HCT116 (cell line): ENCODE results near the gene ACOX3. TPM values are rescaled to one million over a fixed set of nuclear protein-coding genes. Genes with fewer than 3 reads are reported as not detected.

Experiments used
- ATAC-seq: fragments of 200-7000 bp; cut with Tn5 transposase; 2 replicates; pipeline ENCODE4 v1.9.1; 2020; ENCODE audit warnings: mild to moderate bottlenecking, moderate library complexity
- BruUV-seq: library from RNA; stranded (reverse); fragments of 400-500 nt; replicated peaks from 2 replicates; lab custom pipeline; 2021; lab: Mats Ljungman, UMichigan
- CTCF ChIA-PET: fragments of 300-600 bp; sonication (Branson Sonifier 250); formaldehyde crosslinking; loops from one replicate; lab custom pipeline; 2021; ENCODE audit warnings: antibody characterized with exemption; lab: Charles Lee
- POLR2A ChIA-PET: fragments of 300-600, 350-600 bp; sonication (Branson Sonifier 250); formaldehyde crosslinking; loops from one replicate; lab custom pipeline; 2021; ENCODE audit warnings: antibody characterized with exemption; lab: Charles Lee
- RAD21 ChIA-PET, 2 experiments: fragments of 300-600 bp; sonication (Branson Sonifier 250); formaldehyde crosslinking; loops; one replicate each; lab custom pipeline; 2023; ENCODE audit warnings: low total read pairs in 2 of 2; ENCODE audit not compliant: uncharacterized antibody in 2 of 2, unreplicated experiment in 2 of 2, low non-redundant PET in 1 of 2; lab: Charles Lee
- DNase-seq: peaks from one replicate; pipeline ENCODE4 v3.0.0-alpha.2; 2010; ENCODE audit warnings: low read depth, low spot score
- H2AFZ ChIP-seq: fragments of 200-600 bp; shearing (Covaris generic), sonication (generic); 2 replicates; pipeline ENCODE4 v1.6.1; 2017; ENCODE audit warnings: low read depth, mixed run types, mixed read lengths, antibody characterized with exemption, low read length; ENCODE audit not compliant: poor library complexity, severe bottlenecking
- H3K27ac ChIP-seq: 2 replicates; pipeline ENCODE4 v1.5.1; 2012; ENCODE audit warnings: low read depth, low read length
- H3K27me3 ChIP-seq: fragments of 200-600 bp; sonication (generic); 2 replicates; pipeline ENCODE4 v1.6.1; 2016; ENCODE audit warnings: mixed run types, low read length, mixed read lengths; ENCODE audit not compliant: insufficient read depth
- H3K36me3 ChIP-seq, 2 experiments: fragments of 200-500 bp in 1 of 2; fragments of 200-600 bp in 1 of 2; sonication (Bioruptor generic) in 1 of 2; sonication (generic) in 1 of 2; 2 replicates each; pipeline versions ENCODE4 v1.5.1 to v1.6.1; 2014 to 2016; ENCODE audit warnings: low read length in 2 of 2, inconsistent platforms in 1 of 2, mixed read lengths in 1 of 2, mixed run types in 1 of 2; ENCODE audit not compliant: insufficient read depth in 2 of 2, control insufficient read depth in 1 of 2
- H3K4me1 ChIP-seq, 2 experiments: fragments of 200-600 bp in 1 of 2; sonication (generic) in 1 of 2; 2 replicates each; pipeline versions ENCODE4 v1.5.1 to v1.6.1; 2012 to 2017; ENCODE audit warnings: low read length in 2 of 2, inconsistent platforms in 1 of 2, mild to moderate bottlenecking in 1 of 2, mixed read lengths in 1 of 2, mixed run types in 1 of 2, moderate library complexity in 1 of 2; ENCODE audit not compliant: insufficient read depth in 2 of 2, control insufficient read depth in 1 of 2
- H3K4me2 ChIP-seq: fragments of 200-600 bp; sonication (generic); 2 replicates; pipeline ENCODE4 v1.6.1; 2017; ENCODE audit warnings: mixed run types, low read length, mixed read lengths
- H3K4me3 ChIP-seq, 2 experiments: fragments of 200-600 bp in 1 of 2; sonication (generic) in 1 of 2; replicated peaks in 1 of 2; 2 replicates each; pipeline ENCODE4 v1.5.1; 2011 to 2016; ENCODE audit warnings: low read length in 2 of 2, control low read depth in 1 of 2, low read depth in 1 of 2, mild to moderate bottlenecking in 1 of 2, mixed read lengths in 1 of 2, mixed run types in 1 of 2
- H3K79me2 ChIP-seq: fragments of 200-600 bp; sonication (generic); 2 replicates; pipeline ENCODE4 v1.6.1; 2017; ENCODE audit warnings: mild to moderate bottlenecking, mixed run types, low read length, moderate library complexity, mixed read lengths; ENCODE audit not compliant: insufficient read depth
- H3K9ac ChIP-seq: fragments of 200-600 bp; sonication (generic); 2 replicates; pipeline ENCODE4 v1.6.1; 2016; ENCODE audit warnings: low read length, mixed read lengths
- H3K9me2 ChIP-seq: fragments of 200-600 bp; sonication (generic), shearing (Covaris generic); 2 replicates; pipeline ENCODE4 v1.6.1; 2017; ENCODE audit warnings: mixed run types, mild to moderate bottlenecking, moderate library complexity; ENCODE audit not compliant: insufficient read depth
- H3K9me3 ChIP-seq, 2 experiments: fragments of 200-500 bp in 1 of 2; fragments of 200-600 bp in 1 of 2; sonication (Bioruptor generic) in 1 of 2; sonication (generic) in 1 of 2; 2 replicates each; pipeline ENCODE4 v1.6.1; 2014 to 2017; ENCODE audit warnings: low read length in 2 of 2, mixed read lengths in 2 of 2, inconsistent platforms in 1 of 2, low read depth in 1 of 2, mild to moderate bottlenecking in 1 of 2, mixed run types in 1 of 2, moderate library complexity in 1 of 2; ENCODE audit not compliant: control insufficient read depth in 1 of 2, insufficient read depth in 1 of 2
- H4K20me1 ChIP-seq: fragments of 200-600 bp; sonication (generic), shearing (Covaris generic); 2 replicates; pipeline ENCODE4 v1.6.1; 2017; ENCODE audit warnings: mixed run types, mild to moderate bottlenecking, moderate library complexity; ENCODE audit not compliant: insufficient read depth
- CEBPB ChIP-seq: IDR thresholded peaks from 2 replicates; pipeline ENCODE4 v1.6.1; 2012; ENCODE audit warnings: low read depth
- EGR1 ChIP-seq: IDR thresholded peaks from 2 replicates; pipeline ENCODE4 v1.6.1; 2012; ENCODE audit warnings: low read depth
- ELF1 ChIP-seq: IDR thresholded peaks from 2 replicates; pipeline ENCODE4 v1.6.1; 2012; ENCODE audit warnings: low read depth, borderline replicate concordance
- EZH2 ChIP-seq: fragments of 200-600 bp; sonication (generic); IDR thresholded peaks from 2 replicates; pipeline ENCODE4 v1.6.1; 2017; ENCODE audit warnings: antibody characterized with exemption, mixed run types
- EZH2phosphoT487 ChIP-seq: fragments of 200-600 bp; IDR thresholded peaks from 2 replicates; pipeline ENCODE4 v1.6.1; 2018; ENCODE audit warnings: antibody characterized with exemption, borderline replicate concordance
- JUND ChIP-seq: IDR thresholded peaks from 2 replicates; pipeline ENCODE4 v1.6.1; 2012
- MAX ChIP-seq: IDR thresholded peaks from 2 replicates; pipeline ENCODE4 v1.6.1; 2012
- POLR2A ChIP-seq: IDR thresholded peaks from 2 replicates; pipeline ENCODE4 v1.7.0; 2011; ENCODE audit warnings: borderline replicate concordance; ENCODE audit not compliant: insufficient read depth, insufficient read length; ENCODE audit errors: extremely low read depth
- RAD21 ChIP-seq: IDR thresholded peaks from 2 replicates; pipeline ENCODE4 v1.6.1; 2012; ENCODE audit warnings: low read depth, mild to moderate bottlenecking
- SIN3A ChIP-seq: IDR thresholded peaks from 2 replicates; pipeline ENCODE4 v1.6.1; 2012; ENCODE audit warnings: low read depth
- YY1 ChIP-seq: IDR thresholded peaks from 2 replicates; pipeline ENCODE4 v1.6.1; 2011; ENCODE audit warnings: low read length, low read depth, moderate library complexity, mild to moderate bottlenecking; ENCODE audit not compliant: insufficient replicate concordance; ENCODE audit errors: extremely low read depth
- ZFX ChIP-seq: fragments of 450-650 bp; IDR thresholded peaks from 2 replicates; pipeline ENCODE4 v1.6.1; 2017
- ZNF274 ChIP-seq: fragments of 200-500 bp; sonication (Bioruptor generic); IDR thresholded peaks from 2 replicates; pipeline ENCODE4 v1.6.1; 2014; ENCODE audit warnings: mild to moderate bottlenecking, low read depth, low read length, inconsistent platforms
- intact Hi-C: fragments of 100-400 bp; cut with micrococcal nuclease; formaldehyde crosslinking; loops from 2 replicates; pipeline ENCODE4 v1.10.0; 2022
- total RNA-seq: library from RNA; stranded (reverse); gene quantifications from one replicate; pipeline ENCODE4 v1.2.1, GENCODE V29; 2021; ENCODE audit not compliant: unreplicated experiment
- TF ChIP-seq, protein P1 (sequence below), 3 experiments: fragments of 200-600 bp in 1 of 3; sonication (generic) in 1 of 3; IDR thresholded peaks in 2 of 3; conservative IDR thresholded peaks in 1 of 3; 2 replicates each; pipeline ENCODE4 v1.5.1; 2012 to 2017; ENCODE audit warnings: low read depth in 2 of 3, low read length in 2 of 3, antibody characterized with exemption in 1 of 3, borderline replicate concordance in 1 of 3, control low read depth in 1 of 3, mild to moderate bottlenecking in 1 of 3, mixed read lengths in 1 of 3, mixed run types in 1 of 3, moderate library complexity in 1 of 3; ENCODE audit not compliant: insufficient read depth in 1 of 3
- TF ChIP-seq, protein P2 (sequence below): IDR thresholded peaks from 2 replicates; pipeline ENCODE4 v1.6.1; 2012

Gene ACOX3
- total RNA-seq, 1 experiment from 2014 or later = 16.9 TPM

GRCh38 chr4:8446122-8446521 lies 5.6 kb upstream of the ACOX3 start:
- TF ChIP-seq POLR2A (no peak), ELF1 (no peak), SIN3A (no peak), EZH2 (no peak), CEBPB (no peak), YY1 (no peak), ZFX (no peak), RAD21 (no peak), MAX (no peak), EGR1 (no peak), EZH2phosphoT487 (no peak), ZNF274 (no peak), JUND (no peak)
- TF ChIP-seq, protein P1, sequence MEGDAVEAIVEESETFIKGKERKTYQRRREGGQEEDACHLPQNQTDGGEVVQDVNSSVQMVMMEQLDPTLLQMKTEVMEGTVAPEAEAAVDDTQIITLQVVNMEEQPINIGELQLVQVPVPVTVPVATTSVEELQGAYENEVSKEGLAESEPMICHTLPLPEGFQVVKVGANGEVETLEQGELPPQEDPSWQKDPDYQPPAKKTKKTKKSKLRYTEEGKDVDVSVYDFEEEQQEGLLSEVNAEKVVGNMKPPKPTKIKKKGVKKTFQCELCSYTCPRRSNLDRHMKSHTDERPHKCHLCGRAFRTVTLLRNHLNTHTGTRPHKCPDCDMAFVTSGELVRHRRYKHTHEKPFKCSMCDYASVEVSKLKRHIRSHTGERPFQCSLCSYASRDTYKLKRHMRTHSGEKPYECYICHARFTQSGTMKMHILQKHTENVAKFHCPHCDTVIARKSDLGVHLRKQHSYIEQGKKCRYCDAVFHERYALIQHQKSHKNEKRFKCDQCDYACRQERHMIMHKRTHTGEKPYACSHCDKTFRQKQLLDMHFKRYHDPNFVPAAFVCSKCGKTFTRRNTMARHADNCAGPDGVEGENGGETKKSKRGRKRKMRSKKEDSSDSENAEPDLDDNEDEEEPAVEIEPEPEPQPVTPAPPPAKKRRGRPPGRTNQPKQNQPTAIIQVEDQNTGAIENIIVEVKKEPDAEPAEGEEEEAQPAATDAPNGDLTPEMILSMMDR (IDR thresholded peaks at IDR 0.05 in 2 of 3, conservative IDR thresholded peaks at IDR 0.05 in 1 of 3; ENCODE audit: borderline replicate concordance in 1 of 3, insufficient read depth in 1 of 3, low read depth in 2 of 3, low read length in 2 of 3) = no peak
- TF ChIP-seq, protein P2, sequence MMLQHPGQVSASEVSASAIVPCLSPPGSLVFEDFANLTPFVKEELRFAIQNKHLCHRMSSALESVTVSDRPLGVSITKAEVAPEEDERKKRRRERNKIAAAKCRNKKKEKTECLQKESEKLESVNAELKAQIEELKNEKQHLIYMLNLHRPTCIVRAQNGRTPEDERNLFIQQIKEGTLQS = no peak
- Histone ChIP-seq H4K20me1 (no peaks in the 10 kb centered on the region), H3K9ac (no peak overlapping the region), H3K79me2 (peaks cover 73% of the 10 kb centered on the region), H3K27me3 (no peaks in the 10 kb centered on the region), H3K27ac (no peak overlapping the region), H2AFZ (no peak overlapping the region), H3K36me3 (peaks cover 3 to 15% of the 10 kb centered on the region in 2 experiments; a peak in 2 of 4 replicates), H3K4me3 (no peak overlapping the region), H3K9me2 (no peaks in the 10 kb centered on the region), H3K9me3 (no peaks in the 10 kb centered on the region), H3K4me2 (no peak overlapping the region), H3K4me1 (peaks cover 8 to 11% of the 10 kb centered on the region in 2 experiments; a peak in 3 of 4 replicates)
- ChIA-PET RAD21 (no interaction called here), CTCF (no interaction called here), POLR2A (no interaction called here)
- DNase-seq (no peak), ATAC-seq (no peak)
- BruUV-seq = no TSS peak
- intact Hi-C loops = no loop called here
